Tibial nerve (tissue), 4 donors: ENCODE results near the gene ILKAP. TPM values are rescaled to one million over a fixed set of nuclear protein-coding genes. Genes with fewer than 3 reads are reported as not detected.

ENCODE experiments used
- DNase-seq, 2 donors: peaks; one replicate each; pipeline ENCODE4 v3.0.0-alpha.2; 2019; ENCODE audit warnings: low spot score in 2 of 2
- H3K27ac ChIP-seq, 4 donors: fragments of 200-600 bp; sonication (generic) in 3 of 4; one replicate each; pipeline ENCODE4 v1.5.1; 2017 to 2019; ENCODE audit warnings: mild to moderate bottlenecking in 1 of 4
- H3K27me3 ChIP-seq, 2 donors: fragments of 200-600 bp; sonication (generic) in 1 of 2; one replicate each; pipeline versions ENCODE4 v1.5.1 to v1.6.0; 2017 to 2019
- H3K36me3 ChIP-seq, 3 donors: fragments of 200-600 bp; sonication (generic); one replicate each; pipeline ENCODE4 v1.5.1; 2018 to 2019
- H3K4me1 ChIP-seq, 4 donors: fragments of 200-600 bp; sonication (generic) in 3 of 4; one replicate each; pipeline ENCODE4 v1.5.1; 2017 to 2019
- H3K4me3 ChIP-seq, 4 donors: fragments of 200-600 bp; sonication (generic) in 3 of 4; one replicate each; pipeline ENCODE4 v1.5.1; 2017 to 2019; ENCODE audit warnings: mild to moderate bottlenecking in 1 of 4, moderate library complexity in 1 of 4
- H3K9me3 ChIP-seq, 4 donors: fragments of 200-600 bp; sonication (generic) in 3 of 4; one replicate each; pipeline ENCODE4 v1.5.1; 2017 to 2019
- EP300 ChIP-seq, 2 donors: sonication (generic); formaldehyde crosslinking; IDR thresholded peaks; one replicate each; pipeline ENCODE4 v1.6.1; 2017; ENCODE audit warnings: antibody characterized with exemption in 2 of 2, mild to moderate bottlenecking in 1 of 2
- POLR2A ChIP-seq, 2 donors: fragments of 450-650 bp; IDR thresholded peaks; one replicate each; pipeline ENCODE4 v1.6.1; 2017; ENCODE audit warnings: antibody characterized with exemption in 2 of 2, mild to moderate bottlenecking in 2 of 2, moderate library complexity in 2 of 2
- WGBS, 2 donors: methylation state at CpG; one replicate each; pipeline ENCODE4 v1.1.5; 2018; 5-methylcytosine and 5-hydroxymethylcytosine counted together
- total RNA-seq, 4 donors: library from RNA; depleted of rRNA; stranded (reverse); fragments of >200 nt; gene quantifications; one replicate each; pipeline ENCODE4 v1.1.0, GENCODE V29; 2016
- TF ChIP-seq, protein P1 (sequence below), 5 experiments: fragments of 200-600 bp in 3 of 5; fragments of 450-650 bp in 2 of 5; sonication (generic) in 3 of 5; IDR thresholded peaks; one replicate each; pipeline ENCODE4 v1.5.1; 2016 to 2019; ENCODE audit warnings: antibody characterized with exemption in 5 of 5, mild to moderate bottlenecking in 3 of 5, moderate library complexity in 2 of 5

The ILKAP gene
- total RNA-seq, 4 donors from 2014 or later, result 40.8 to 53.1 (median 47.9) TPM

DNA sequence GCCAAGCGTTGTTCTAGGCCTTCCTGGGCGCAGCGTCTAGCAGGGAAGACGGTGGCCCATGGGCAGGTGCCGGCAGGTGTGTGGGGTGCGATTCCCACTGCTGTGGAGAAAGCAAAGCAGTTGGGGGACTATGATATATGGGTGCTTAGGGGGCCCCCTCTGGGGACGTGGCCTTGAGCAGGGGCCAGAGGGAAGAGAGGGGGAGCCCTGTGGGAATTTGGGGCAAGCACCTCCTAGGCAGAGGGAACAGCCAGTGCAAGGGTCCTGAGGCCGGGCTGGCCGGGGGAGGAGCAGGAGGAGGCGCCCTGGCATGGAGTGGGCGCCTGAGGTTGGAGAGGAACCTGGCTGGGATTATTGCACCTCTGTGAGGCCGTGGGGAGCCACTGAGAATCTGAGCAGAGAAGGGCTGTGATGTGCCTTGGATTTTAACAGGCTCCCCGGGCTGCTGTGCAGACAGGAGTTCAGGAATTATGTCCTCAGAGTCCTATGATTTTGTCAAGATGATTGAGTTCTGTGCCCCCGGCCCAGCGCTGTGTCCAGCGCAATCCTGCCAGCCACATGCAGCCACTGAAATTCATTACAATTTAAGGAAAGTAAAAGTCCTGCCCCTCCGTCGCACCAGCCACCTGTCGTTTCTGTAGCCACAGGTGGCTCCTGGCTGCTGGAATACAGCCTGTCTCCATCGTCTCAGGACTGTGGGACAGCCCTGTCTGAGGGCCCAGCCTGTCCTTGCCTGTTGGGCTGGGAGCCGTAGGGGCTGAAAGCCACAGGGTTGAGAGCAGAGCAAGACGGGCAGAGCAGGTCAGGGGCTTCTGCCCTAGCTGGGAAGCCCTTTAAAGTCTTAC is 74.1 kb downstream of the ILKAP start:
- no peaks in the 10 kb centered on the region for H3K9me3 ChIP-seq
- no peaks in the 10 kb centered on the region for H3K27me3 ChIP-seq
- H3K36me3 ChIP-seq, result peaks cover 0 to 8% (median 0%) of the 10 kb centered on the region in 3 donors
- H3K4me3 ChIP-seq, result no peak overlapping the region
- no peak overlapping the region for H3K27ac ChIP-seq
- WGBS, 2 donors, result 86 to 89% methylated on average over 21 to 22 of the region's 22 CpGs
- peaks cover 0 to 13% (median 0%) of the 10 kb centered on the region in 4 donors for H3K4me1 ChIP-seq
- TF ChIP-seq, protein P1, sequence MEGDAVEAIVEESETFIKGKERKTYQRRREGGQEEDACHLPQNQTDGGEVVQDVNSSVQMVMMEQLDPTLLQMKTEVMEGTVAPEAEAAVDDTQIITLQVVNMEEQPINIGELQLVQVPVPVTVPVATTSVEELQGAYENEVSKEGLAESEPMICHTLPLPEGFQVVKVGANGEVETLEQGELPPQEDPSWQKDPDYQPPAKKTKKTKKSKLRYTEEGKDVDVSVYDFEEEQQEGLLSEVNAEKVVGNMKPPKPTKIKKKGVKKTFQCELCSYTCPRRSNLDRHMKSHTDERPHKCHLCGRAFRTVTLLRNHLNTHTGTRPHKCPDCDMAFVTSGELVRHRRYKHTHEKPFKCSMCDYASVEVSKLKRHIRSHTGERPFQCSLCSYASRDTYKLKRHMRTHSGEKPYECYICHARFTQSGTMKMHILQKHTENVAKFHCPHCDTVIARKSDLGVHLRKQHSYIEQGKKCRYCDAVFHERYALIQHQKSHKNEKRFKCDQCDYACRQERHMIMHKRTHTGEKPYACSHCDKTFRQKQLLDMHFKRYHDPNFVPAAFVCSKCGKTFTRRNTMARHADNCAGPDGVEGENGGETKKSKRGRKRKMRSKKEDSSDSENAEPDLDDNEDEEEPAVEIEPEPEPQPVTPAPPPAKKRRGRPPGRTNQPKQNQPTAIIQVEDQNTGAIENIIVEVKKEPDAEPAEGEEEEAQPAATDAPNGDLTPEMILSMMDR (IDR thresholded peaks at IDR 0.05), result no peak
- TF ChIP-seq POLR2A (IDR thresholded peaks at IDR 0.05), result no peak
- no peak for TF ChIP-seq EP300 (IDR thresholded peaks at IDR 0.05)
- no peak for DNase-seq

DNA sequence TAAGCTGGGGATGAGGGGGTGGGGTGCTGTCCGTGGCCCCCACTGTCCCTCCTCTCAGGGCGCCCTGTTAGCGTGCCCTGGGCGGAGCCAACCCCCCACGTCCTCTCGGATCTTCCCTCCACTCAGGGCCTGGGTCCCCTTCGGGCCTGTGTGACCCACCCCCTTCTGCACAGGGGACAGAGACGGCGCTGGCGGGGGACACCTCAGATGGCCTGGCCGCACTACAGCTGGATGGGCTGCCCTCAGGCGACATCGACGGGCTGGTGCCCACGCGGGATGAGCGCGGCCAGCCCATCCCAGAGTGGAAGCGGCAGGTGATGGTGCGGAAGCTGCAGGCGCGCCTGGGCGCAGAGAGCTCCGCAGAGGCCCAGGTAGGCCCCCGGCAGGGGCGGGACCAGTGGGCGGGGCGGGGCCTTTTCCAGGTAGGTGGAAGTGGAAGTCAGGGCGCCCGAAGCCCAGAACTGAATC is 74.9 kb downstream of the ILKAP start:
- peaks cover 0 to 8% (median 0%) of the 10 kb centered on the region in 3 donors for H3K36me3 ChIP-seq
- no peak overlapping the region for H3K27ac ChIP-seq
- H3K4me1 ChIP-seq, result peaks cover 0 to 13% (median 0%) of the 10 kb centered on the region in 4 donors
- WGBS, 2 donors, result 75 to 84% methylated on average over 14 to 15 of the region's 30 CpGs
- no peak for DNase-seq
- no peaks in the 10 kb centered on the region for H3K9me3 ChIP-seq
- no peak overlapping the region for H3K4me3 ChIP-seq
- H3K27me3 ChIP-seq, result no peaks in the 10 kb centered on the region
- no peak for TF ChIP-seq EP300 (IDR thresholded peaks at IDR 0.05)

DNA sequence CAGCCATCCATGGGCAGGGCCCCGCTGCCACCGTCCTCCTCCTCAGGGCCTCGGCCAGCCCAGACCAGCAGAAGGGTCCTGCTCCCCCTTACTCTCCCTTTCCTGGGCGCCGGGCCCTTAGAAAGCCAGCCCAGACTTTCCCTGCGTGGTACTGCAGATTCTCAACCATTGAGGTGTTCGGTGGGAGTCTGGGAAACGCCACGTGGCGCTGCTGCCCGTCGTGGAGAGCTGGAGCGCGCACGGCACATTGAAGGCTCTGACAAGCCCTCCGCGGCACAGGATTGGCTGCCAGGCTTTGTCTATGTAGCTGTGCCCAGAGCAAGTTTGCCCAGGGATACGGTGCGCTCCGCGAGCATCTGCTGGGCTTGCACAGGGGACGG is 75.4 kb downstream of the ILKAP start:
- Histone ChIP-seq H3K27me3 (no peaks in the 10 kb centered on the region), H3K4me1 (peaks cover 0 to 13% (median 0%) of the 10 kb centered on the region in 4 donors), H3K36me3 (peaks cover 0 to 8% (median 0%) of the 10 kb centered on the region in 3 donors), H3K27ac (no peak overlapping the region), H3K4me3 (no peak overlapping the region), H3K9me3 (no peaks in the 10 kb centered on the region)
- 93 to 95% methylated on average over 22 of the region's 22 CpGs for WGBS, 2 donors
- DNase-seq, result no peak
- TF ChIP-seq POLR2A (IDR thresholded peaks at IDR 0.05) (no peak), EP300 (IDR thresholded peaks at IDR 0.05) (no peak)
- TF ChIP-seq, protein P1 (IDR thresholded peaks at IDR 0.05), result no peak

DNA sequence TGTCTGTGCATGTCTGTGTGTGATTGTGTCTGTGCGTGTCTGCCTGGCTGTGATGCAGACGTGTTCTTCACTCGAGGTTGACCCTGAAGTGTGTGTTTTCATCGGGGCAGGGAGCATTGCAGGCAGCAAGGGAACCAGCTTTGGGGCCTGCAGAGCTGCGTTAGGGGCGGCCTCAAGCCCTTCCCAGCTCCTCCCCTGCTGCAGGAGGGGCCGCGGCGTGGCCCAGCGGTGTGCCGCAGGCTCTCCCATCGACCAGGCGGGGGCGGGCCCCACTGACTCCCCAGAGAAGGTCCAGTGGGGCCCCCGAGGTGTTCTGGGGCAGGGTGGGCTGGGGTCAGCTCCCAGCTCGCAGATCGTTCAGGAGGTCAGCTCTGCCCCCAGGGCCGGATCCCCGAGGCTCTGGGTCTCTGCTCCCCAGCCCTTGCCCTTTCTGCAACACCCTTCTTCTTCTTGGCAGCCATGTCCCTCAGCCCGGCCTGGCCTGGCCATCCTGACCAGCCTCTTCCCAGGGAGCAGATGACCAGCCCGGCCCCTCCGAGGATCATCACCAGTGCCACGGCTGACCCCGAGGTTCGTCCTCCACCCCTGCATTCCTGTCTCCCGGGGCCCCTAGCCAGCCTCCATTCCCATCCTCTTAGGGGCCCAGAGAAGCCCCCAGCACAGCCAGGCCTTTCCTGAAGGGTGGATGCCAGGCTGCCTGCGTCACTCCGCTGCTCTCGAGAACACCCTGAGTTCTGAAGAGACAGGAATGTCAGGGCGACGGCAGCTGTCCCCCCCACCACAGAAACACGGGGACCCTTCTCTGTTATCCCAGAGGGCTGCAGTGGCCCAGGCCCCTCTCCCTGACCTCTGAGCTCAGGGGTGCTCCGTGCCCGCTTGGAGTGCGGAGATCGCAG is 76.1 kb downstream of the ILKAP start:
- H3K27ac ChIP-seq, result no peak overlapping the region
- H3K4me1 ChIP-seq, result peaks cover 0 to 13% (median 0%) of the 10 kb centered on the region in 4 donors
- H3K4me3 ChIP-seq, result peak overlapping the region in 1 of 4 donors; percentile 39
- TF ChIP-seq, protein P1 (IDR thresholded peaks at IDR 0.05), result no peak
- no peak for TF ChIP-seq EP300 (IDR thresholded peaks at IDR 0.05)
- no peak for TF ChIP-seq POLR2A (IDR thresholded peaks at IDR 0.05)
- no peaks in the 10 kb centered on the region for H3K27me3 ChIP-seq
- WGBS, 2 donors, result 41 to 48% methylated on average over 26 to 27 of the region's 36 CpGs
- no peak for DNase-seq
- H3K9me3 ChIP-seq, result no peaks in the 10 kb centered on the region
- peaks cover 0 to 8% (median 0%) of the 10 kb centered on the region in 3 donors for H3K36me3 ChIP-seq

DNA sequence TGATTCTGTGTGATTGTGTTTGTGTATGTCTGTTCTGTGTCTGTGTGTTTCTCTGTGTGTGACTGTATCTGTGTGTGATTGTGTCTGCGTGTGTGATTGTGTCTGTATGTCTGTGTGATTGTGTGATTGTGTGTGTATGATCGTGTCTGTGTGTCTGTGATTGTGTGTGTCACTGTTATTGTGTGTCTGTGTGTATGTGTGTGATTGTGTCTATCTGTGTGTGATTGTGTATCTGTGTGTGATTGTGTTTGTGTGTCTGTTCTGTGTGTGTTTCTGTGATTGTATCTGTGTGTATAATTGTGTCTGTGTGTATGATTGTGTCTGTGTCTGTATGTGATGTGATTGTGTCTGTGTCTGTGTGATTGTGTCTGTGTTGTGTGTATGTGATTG is 76.7 kb downstream of the ILKAP start:
- no peak for DNase-seq
- peaks cover 0 to 13% (median 0%) of the 10 kb centered on the region in 4 donors for H3K4me1 ChIP-seq
- peaks cover 0 to 8% (median 0%) of the 10 kb centered on the region in 3 donors for H3K36me3 ChIP-seq
- no peaks in the 10 kb centered on the region for H3K9me3 ChIP-seq
- no peak overlapping the region for H3K4me3 ChIP-seq
- no peak overlapping the region for H3K27ac ChIP-seq
- 74 to 84% methylated on average over 2 of the region's 2 CpGs for WGBS, 2 donors
- H3K27me3 ChIP-seq, result no peaks in the 10 kb centered on the region
- TF ChIP-seq, protein P1 (IDR thresholded peaks at IDR 0.05), result no peak
- TF ChIP-seq EP300 (IDR thresholded peaks at IDR 0.05) (no peak), POLR2A (IDR thresholded peaks at IDR 0.05) (no peak)
